Measurements from ENCODE around the gene SLC38A9. TPM values are rescaled to one million over a fixed set of nuclear protein-coding genes. Genes with fewer than 3 reads are reported as not detected.

SLC38A9 gene
- total RNA-seq, 2 donors from 2014 or later = 15.2 to 16.4 TPM

DNA sequence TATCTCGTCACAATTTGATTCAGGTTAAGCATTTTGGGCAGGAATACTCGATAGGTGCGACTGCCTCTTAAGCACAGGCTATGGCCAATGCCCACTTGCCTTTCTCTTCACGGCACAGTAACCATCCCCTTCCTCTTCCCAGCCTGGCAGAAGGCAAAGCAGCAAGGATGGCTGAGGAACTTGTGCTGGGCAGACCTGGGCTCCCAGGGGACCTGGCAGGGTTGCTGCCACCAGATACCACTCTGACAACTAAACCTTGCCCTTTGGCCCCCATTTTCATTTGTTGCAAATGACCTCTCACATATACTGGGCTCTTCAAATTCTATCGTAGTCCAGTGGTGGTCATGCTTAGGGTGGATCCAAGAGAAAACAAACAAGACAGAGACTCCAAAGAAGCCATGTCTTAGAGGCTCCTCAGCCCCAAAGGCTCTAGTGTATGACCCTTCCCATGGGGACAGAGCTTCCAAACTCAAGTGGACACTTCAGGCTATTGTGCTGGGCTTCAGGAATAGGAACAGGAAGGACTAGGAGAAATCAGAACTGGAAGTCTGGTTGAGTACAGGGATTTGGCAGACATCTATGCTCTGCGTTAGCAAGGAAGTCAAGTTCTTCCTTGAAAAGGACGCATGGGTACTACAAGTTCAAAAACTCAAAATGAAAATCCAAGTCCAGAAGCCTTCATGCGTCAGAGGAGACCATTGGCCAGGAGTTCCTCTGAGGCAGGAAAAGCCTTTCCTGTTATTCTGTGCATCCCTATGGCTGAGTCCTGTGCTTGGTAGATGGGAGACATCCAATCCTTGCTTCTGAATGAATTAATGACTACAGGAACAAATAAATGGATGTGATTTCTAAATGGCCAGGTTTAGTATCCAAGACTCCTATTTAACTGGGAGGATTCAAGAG lies 112.7 kb downstream of the SLC38A9 start:
- intact Hi-C loops (cut with DNase I) = loop anchor here (5.0 to 10.0 kb wide), 2 partner anchors 38 to 65 kb away; partner anchors contain the start of gene PLPP1 (in 2 of the 2)
- DNase-seq (ENCODE audit: low spot score) = no peak

- intact Hi-C loops (cut with DNase I) = loop anchor here (10.0 kb wide), 1 partner anchor 62 kb away; the partner anchor contains the start of gene PLPP1 (in 2 of the 2)
- peak; percentile 93 for DNase-seq (ENCODE audit: low spot score)
These were observed 114.8 kb downstream of the SLC38A9 start for GRCh38 chr5:55597014-55597981.

DNA sequence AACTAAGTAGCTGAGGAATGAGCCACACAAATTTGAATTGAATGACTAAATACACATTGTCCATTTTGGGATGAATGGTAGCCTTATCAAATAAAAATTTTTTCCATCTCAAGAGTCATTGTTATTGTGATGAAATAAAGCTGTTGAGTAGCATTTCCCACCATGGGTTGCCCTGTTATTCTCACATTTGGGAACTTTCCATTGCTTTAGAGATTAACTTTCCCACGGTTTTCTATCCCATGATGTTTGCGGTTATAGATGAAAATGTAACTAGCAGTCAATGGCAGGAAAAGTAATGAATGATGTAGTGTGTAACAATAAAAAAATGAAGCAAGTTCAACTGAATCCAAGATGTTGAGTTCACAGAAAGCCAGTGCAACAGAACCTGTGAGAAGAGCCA lies 117.5 kb downstream of the SLC38A9 start:
- DNase-seq (ENCODE audit: low spot score) = no peak
- intact Hi-C loops (cut with DNase I) = loop anchor here (10.0 kb wide), 1 partner anchor 60 kb away; the partner anchor contains the start of gene PLPP1 (in 2 of the 2)

- intact Hi-C loops (cut with DNase I) = loop anchor here (10.0 kb wide), 1 partner anchor 58 kb away; the partner anchor contains the start of gene PLPP1 (in 2 of the 2)
- DNase-seq (ENCODE audit: low spot score) = no peak
These were observed 119.0 kb downstream of the SLC38A9 start for GRCh38 chr5:55593115-55593472.

DNA sequence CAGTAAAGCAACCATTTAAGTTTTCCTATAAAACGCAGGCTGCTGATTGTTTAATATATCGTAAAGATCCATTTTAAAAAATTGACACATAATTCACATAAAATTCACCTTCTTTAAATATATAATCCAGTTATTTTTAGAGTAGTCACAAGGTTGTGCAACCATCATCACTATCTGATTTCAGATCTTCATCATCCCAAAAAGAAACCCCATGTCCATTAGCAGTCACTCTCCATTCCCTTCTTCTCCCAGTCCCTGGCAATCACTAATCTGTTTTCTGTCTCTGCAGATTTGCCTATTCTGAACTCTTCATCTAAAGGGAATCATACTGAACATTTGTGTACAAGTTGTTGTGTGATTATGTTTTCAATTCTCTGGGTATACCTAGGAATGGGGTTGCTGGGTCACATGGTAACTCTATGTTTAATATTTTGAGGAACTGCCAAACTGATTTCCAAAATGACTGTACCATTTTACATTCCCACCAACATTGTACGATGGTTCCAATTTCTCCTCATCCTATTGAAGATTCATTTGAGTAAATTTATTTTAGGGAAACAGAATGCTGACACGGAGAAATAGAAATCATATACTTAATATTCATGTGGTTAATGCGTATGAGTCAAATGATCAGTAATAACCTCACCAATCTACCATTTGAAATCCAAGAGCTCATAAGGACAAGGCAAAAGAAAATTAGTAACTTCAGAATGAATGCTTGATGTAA lies 119.6 kb downstream of the SLC38A9 start:
- DNase-seq (ENCODE audit: low spot score) = no peak
- intact Hi-C loops (cut with DNase I) = loop anchor here (10.0 kb wide), 1 partner anchor 58 kb away; the partner anchor contains the start of gene PLPP1 (in 2 of the 2)

DNA sequence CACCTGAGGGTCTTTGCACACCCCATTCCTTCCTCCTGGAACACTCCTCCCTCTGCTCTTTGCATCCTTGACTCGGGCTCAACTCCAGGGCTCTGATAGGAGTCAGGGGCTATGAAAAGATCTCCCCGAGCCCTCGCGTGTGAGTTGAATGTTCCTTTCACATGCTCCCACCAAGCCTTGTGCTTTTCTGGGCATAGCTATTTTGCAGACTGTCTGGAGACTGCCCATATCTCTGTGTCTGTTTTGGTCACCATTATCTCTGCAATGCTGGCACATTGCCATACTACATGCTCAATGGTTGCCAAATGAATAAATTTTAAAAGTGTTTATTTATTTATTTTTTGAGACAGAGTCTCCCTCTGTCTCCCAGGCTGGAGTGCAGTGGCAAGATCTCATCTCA lies 120.4 kb downstream of the SLC38A9 start:
- intact Hi-C loops (cut with DNase I) = loop anchor here (10.0 kb wide), 1 partner anchor 57 kb away; the partner anchor contains the start of gene PLPP1 (in 2 of the 2)
- no peak for DNase-seq (ENCODE audit: low spot score)

DNA sequence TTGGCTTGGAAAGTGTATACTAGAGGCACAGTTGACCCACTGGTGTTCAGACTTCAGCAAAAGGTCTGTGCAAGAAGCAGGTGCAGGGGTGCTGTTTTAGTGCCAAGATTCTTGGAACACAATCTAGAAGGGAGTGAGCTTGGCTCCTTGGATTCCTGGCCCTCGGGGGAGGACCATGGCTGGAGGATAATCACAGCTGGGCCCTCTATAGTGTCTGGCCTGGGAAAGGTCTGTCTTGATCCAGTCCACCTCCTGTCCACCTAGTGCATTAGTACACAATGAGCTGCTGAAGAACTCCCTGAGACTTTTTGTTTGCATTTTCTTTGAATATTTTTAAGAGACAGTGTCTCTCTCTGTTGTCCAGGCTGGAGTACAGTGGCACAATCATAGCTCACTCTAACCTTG lies 126.9 kb downstream of the SLC38A9 start:
- intact Hi-C loops (cut with DNase I) = no loop called here
- DNase-seq (ENCODE audit: low spot score) = no peak

GRCh38 chr5:55584398-55585205 lies 127.5 kb downstream of the SLC38A9 start:
- DNase-seq (ENCODE audit: low spot score) = no peak
- intact Hi-C loops (cut with DNase I) = no loop called here

- intact Hi-C loops (cut with DNase I) = no loop called here
- no peak for DNase-seq (ENCODE audit: low spot score)
These were observed 128.5 kb downstream of the SLC38A9 start for GRCh38 chr5:55583578-55583977.

DNA sequence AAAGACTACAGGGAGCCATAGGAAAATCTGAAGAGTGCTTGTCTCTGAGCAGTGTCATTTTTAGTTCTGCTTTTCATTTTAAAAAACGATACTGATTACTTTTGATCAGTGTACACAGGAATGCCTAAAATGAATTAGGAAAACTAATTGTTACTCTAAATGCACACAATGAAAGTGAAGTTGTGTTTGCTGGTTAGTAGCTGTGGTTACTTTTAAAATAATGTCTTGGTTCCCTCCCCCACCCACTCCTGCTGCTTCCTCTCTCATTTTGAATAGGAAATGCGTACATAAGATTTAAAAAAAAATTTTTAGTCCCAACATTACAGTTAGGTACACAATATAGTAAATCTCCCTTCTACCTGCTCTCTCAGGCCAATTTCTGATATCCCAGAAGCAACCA lies 129.9 kb downstream of the SLC38A9 start:
- DNase-seq (ENCODE audit: low spot score) = no peak
- intact Hi-C loops (cut with DNase I) = no loop called here

- intact Hi-C loops (cut with DNase I) = no loop called here
- DNase-seq (ENCODE audit: low spot score) = no peak
These were observed 132.1 kb downstream of the SLC38A9 start for GRCh38 chr5:55580042-55580441.

DNA sequence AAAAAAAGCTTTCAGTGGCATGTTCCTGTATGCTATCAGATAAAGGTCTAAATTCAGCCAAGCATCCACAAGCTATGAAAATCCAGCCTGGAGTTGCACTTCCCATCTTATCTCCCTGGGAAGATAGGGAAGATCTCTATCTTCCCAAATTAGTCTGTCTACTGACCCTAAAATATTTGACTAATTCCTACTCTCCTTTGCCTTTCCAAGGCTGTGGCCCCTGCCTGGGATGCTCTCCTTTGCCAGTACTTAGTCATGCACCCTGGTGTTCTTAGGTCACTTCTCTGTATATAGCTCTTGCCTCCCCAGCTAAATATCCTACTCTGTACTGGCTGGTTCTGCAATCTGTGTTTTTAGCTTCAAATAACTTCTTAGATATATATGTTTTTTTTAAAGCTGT lies 133.4 kb downstream of the SLC38A9 start:
- no peak for DNase-seq (ENCODE audit: low spot score)
- intact Hi-C loops (cut with DNase I) = no loop called here

DNA sequence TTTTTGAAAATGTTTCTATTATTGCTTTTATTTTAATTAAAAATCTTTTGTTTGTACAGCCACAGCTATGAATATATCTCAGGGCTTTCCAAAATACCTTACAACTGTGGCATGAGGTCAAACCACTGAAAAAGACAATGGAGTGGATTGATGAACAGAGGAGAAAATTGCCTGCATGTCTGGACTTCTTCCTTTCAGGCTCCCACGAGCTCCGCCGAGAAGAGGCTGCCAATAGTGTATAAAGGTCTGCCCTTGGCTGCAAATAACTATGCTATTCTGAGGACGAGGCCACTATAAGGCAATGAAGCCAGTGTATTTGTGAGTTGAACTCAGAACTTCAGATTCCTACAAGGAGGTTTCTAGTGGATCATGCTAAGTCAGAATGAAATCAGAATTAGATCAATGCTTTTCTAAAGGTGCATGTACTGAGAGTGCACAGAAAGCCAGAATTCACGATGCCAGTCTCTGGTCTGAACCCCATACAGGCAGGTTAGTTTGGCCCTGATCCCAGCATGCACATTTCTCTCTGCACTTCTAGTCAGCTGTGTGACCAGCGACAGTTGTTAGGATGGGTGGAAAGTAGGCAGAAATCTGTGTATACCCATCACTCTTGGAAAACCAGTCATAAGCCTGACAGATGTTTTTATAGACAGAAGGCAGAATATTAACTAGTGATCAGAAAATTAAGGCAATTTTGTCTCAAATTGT lies 134.6 kb downstream of the SLC38A9 start:
- intact Hi-C loops (cut with DNase I) = no loop called here

GRCh38 chr5:55576661-55577060 lies 135.5 kb downstream of the SLC38A9 start:
- no peak for DNase-seq (ENCODE audit: low spot score)
- intact Hi-C loops (cut with DNase I) = no loop called here

More for the DNA sequence above, 134.6 kb downstream of the SLC38A9 start:
- no peak for DNase-seq (ENCODE audit: low spot score)

Measured in posterior vena cava (tissue), 2 donors.